ENCODE results near the gene GDF15.

- no peak for TF ChIP-seq CTCF (conservative IDR thresholded peaks at IDR 0.05; ENCODE audit: low read length)
- no peak for TF ChIP-seq EZH2phosphoT487 (IDR thresholded peaks at IDR 0.05; ENCODE audit: borderline replicate concordance)
These were observed 41.4 kb upstream of the GDF15 start for GRCh38 chr19:18344582-18344950.

Measured in Loucy (cell line).